IPS DF 4.7 (cell line): Measurements from ENCODE around the gene TBC1D22A.

Experiments
- DNase-seq: peaks from one replicate; pipeline ENCODE4 v3.0.0-alpha.2; 2013; ENCODE audit warnings: low spot score; ENCODE audit errors: extremely low read depth

TBC1D22A gene

DNA sequence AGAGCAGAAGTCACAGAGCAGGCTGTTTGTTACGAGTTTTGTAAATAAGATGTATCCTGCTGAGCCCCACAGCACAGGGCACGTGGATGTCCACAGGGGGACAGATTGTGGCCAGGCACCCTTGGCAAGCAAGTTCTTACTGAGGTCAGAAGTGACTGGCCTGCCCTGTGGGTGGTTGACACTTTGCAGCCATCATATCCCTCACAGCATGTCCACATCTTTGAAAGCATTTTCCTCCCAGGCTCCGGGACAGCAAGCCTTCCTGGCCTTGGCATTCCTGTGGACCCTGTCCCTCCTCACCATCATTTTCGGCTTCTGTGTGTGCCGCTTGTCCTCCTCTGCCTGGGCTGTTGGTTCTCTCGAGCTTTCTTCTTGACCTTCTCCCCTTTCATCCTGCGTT, 189.5 kb downstream of the TBC1D22A start:
- DNase-seq, result no peak

DNA sequence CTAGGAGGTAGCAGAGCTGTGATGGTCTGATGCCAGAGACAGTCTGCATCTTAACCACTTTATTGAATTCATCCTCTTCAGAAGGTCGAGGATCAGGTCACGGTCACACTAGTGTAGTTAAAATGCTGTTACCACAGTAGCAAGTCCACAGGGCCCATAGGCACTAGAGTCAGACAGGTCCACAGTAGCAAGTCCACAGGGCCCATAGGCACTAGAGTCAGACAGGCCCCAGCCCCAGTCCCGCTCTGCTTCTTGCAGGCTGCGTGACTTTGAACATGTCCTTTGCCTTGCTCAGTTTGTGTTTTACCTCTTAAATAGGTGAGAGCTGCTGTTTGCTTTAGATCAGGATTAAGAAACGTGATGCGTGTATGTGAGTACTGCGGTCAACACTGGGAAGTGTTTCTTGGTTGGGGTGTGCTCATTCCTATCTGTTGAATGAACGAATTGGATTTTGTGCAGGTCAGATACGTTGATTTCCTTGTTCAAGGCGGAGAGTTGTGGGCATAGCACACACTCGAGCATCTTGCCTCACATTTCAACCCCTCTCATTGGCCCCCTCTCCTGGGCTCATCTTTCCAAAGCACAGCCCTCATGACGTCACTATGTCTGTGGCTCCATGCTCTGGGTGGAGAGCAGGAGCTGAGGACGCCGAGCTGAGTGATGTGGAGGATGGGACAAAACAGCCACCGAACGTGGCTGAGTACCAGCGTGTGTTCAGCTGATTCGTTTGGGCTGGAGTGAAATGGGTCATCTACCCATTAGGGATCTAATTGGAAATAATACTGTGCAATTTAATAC, 191.7 kb downstream of the TBC1D22A start:
- no peak for DNase-seq

DNA sequence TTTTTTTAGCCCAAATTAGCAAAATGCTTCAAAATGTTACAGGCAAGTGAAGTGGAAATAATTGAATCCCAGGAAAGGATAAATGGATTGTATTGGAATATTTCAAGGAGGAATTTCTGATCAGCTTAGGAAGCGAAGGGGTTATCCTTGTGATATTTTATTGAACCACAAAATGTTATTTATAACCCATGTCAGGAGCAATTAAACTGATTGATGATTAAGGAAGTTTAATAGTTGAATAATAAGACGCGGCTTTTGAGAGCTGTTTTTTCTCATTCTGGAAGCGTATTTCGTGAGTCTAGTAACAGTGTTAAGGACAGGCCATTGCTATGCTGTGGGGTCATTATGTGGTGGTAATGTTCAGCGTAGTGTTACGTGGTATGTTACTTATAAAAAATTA, 192.3 kb downstream of the TBC1D22A start:
- DNase-seq, result no peak

GRCh38 chr22:46956498-46957215, 194.2 kb downstream of the TBC1D22A start:
- no peak for DNase-seq

- no peak for DNase-seq
Observed at GRCh38 chr22:46957521-46957920, 195.1 kb downstream of the TBC1D22A start.

DNA sequence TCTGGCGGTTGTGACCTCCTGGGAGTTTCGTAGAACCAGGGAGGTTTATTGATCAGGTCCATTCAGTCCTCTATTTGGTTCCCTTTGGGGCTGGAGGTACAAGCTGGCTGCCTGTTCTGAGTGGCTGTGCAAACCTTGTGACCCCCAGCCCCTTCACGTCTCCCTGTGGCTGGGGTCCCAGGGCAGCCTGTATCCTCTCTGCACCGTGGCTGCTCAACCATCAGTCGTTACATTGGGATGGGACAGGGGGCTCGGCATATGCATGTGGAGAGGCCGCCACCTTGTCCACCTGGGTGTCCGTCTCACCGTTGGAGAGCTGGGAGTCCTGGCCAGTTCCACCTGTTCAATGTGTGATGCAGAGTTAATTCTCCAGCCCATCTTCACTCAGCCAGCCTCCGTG, 195.7 kb downstream of the TBC1D22A start:
- no peak for DNase-seq

DNA sequence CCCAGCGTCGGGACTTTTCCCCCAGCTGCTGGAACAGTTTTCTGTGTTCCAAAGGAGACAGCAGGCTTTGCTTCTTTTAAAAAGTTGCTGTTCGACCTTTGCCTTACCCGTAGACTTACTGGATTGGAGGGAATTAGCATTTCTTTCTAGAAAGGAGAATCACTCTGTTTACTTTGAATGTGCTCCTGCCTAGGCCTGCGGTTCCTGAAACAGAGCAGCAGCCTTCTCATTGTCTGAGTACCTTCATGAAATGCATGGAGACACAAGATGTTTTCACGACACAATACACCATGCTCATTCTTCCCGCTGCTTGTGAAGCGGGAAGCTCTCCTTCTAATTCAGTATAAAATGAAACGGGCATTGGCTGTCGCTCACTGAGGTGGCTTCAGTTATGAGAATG, 196.2 kb downstream of the TBC1D22A start:
- DNase-seq, result no peak

DNA sequence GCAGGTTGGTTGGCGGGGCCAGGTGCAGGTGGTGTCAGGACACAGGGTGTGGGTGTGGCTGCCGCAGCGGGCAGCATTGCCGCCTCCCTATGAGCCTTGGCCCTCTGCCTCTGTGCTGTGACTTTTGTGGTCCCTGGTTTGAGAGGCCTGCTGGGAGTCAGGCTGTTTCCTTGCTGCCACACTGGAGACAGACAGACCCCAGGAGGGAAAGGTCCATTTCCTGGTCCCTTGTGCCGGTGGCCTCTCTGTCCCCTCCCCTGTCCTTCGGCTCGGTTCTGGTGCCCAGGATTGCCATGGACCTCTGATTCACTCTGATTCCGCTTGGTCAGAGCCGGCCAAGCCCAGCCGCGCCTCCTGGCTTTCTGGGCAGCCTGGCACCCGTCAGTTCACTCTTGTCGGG, 196.9 kb downstream of the TBC1D22A start:
- DNase-seq, result no peak

DNA sequence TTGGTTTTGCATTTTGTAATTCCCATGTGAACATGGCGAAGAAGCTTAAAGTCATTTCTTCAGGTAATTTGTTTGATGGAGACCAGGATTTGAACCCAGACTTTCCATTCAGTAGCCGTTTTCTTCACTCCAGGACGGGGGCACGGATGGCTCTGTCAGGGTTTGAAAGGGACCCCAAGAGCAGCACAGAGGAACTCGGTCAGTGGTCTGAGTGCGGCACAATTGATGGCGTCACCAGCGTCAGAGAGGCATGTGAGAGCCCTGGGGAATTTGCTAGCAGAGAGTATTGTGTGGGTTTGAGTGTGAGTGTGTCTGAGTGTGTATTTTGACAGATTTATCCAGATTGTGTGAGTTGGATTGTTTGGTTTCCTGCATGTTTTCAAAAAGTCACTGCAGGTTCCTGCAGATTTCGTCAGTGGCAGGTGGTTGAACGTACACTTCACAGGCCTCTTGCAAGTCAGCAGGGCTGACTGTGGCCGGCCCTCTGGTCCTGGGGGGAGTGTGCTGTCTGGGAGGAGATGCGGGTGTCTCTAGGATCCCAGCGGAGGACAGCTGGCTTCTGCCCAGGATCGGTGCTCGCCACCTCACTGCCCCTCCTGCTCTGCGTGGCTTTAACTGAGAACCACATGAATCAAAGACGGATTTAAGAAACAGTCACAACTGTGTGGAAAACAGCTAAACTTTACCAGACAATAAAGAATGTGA, 199.3 kb downstream of the TBC1D22A start:
- no peak for DNase-seq

GRCh38 chr22:46962406-46962805, 200.0 kb downstream of the TBC1D22A start:
- DNase-seq, result no peak

GRCh38 chr22:46963672-46964545, 201.5 kb downstream of the TBC1D22A start:
- no peak for DNase-seq

GRCh38 chr22:46964773-46965550, 202.5 kb downstream of the TBC1D22A start:
- DNase-seq, result no peak

- no peak for DNase-seq
Observed at GRCh38 chr22:46965555-46966494, 203.4 kb downstream of the TBC1D22A start.

DNA sequence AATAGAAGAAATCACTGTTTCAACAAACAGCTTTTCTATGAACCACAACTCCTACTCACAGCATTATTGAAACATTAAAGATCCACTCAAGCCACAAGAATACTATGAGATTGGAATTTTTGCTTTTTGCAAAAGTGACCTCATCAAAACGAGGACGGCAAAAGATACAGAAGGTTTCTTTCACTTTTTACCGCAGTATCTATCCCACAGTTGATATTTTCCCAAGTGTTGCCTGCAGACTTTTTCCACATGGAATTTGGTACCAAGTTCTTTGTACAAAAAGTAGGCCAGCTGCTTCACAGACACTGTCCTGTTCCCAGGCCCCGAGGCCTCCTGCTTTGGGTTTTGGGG, 204.0 kb downstream of the TBC1D22A start:
- DNase-seq, result no peak

GRCh38 chr22:46966846-46967245, 204.4 kb downstream of the TBC1D22A start:
- DNase-seq, result no peak

DNA sequence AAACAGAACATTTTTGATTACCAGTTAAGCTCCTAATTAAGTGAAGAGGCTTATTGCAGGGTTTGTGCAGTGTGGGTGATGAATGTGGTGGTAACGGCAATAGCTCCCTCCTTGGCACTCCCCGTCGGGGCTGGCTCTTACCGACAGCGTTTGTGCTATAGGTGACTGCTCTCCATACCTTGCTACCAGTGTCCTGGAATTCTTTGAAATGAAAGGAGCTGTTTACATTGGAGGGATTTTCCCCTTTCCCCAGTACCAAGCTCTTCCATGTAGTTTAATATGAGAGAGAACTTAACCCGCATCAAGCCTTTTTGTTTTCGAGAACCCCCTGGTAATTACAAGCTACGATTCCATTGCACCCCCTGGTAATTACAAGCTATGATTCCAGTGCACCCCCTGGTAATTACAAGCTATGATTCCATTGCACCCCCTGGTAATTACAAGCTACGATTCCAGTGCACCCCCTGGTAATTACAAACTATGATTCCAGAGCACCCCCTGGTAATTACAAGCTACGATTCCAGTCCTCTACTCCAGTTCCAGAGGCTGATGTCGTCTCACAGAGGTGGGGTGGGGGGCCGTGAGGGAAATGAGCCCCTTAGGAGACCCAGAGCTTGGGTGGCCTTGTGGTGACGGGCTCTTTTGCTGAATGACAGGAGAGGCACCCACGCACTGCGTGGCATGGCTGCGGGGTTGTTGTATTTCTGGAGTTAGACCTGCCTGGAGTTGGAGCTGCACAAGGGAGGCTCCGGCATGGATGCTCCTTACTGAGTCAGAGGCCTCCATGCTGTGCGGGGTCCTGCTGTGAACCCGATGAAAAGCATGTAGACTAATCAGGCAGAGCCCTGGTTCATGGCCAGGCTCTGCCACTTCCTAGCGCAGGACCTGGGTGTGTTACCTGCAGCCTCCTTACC, 205.3 kb downstream of the TBC1D22A start:
- no peak for DNase-seq

DNA sequence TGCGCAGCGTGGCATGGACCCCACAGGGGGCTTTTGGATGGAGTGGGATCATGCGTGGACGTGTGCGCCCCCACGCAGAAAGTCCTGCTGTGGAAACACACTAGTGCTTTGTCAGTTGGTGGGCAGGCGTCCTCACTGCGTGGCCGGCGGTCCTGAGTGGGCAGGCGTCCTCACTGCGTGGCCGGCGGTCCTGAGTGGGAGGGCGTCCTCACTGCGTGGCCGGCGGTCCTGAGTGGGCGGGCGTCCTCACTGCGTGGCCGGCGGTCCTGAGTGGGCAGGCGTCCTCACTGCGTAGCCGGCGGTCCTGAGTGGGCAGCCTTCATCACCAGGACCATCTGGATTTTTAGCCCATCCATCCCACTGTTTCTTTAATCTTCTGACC, 205.9 kb downstream of the TBC1D22A start:
- no peak for DNase-seq

- DNase-seq, result no peak
Observed at GRCh38 chr22:46968848-46969247, 206.4 kb downstream of the TBC1D22A start.
